ENCODE measurements around the gene PIANP.

The PIANP gene

GRCh38 chr12:6662602-6662905 is 38.1 kb downstream of the PIANP start:
- TF ChIP-seq ZFX (IDR thresholded peaks at IDR 0.05), result no peak
- no peak for TF ChIP-seq CTCF (conservative IDR thresholded peaks at IDR 0.05)
- H3K27ac ChIP-seq, result peak overlapping the region; percentile 51

- H3K27ac ChIP-seq, result no peak overlapping the region
- no peak for TF ChIP-seq CTCF (conservative IDR thresholded peaks at IDR 0.05)
- TF ChIP-seq ZFX (IDR thresholded peaks at IDR 0.05), result no peak
Observed at GRCh38 chr12:6653987-6654386, 46.6 kb downstream of the PIANP start.

GRCh38 chr12:6653342-6653741 is 47.3 kb downstream of the PIANP start:
- TF ChIP-seq ZFX (IDR thresholded peaks at IDR 0.05), result no peak
- TF ChIP-seq CTCF (conservative IDR thresholded peaks at IDR 0.05), result no peak
- H3K27ac ChIP-seq, result peak overlapping the region; percentile 11; the same call in 1 of the 2 replicates

- no peak overlapping the region for H3K27ac ChIP-seq
- TF ChIP-seq CTCF (conservative IDR thresholded peaks at IDR 0.05) (no peak), ZFX (IDR thresholded peaks at IDR 0.05) (no peak)
Observed at GRCh38 chr12:6652391-6652790, 48.2 kb downstream of the PIANP start.

- H3K27ac ChIP-seq, result no peak overlapping the region
- TF ChIP-seq ZFX (IDR thresholded peaks at IDR 0.05) (no peak), CTCF (conservative IDR thresholded peaks at IDR 0.05) (no peak)
Observed at GRCh38 chr12:6650832-6651231, 49.8 kb downstream of the PIANP start.

GRCh38 chr12:6647083-6647604 is 53.5 kb downstream of the PIANP start, which contains the start of gene ACRBP:
TSS of gene ACRBP (minus strand) at chr12:6647432. CDS start at chr12:6647366, 66 bp downstream.
- TF ChIP-seq CTCF (conservative IDR thresholded peaks at IDR 0.05), result no peak
- no peak for TF ChIP-seq ZFX (IDR thresholded peaks at IDR 0.05)
- no peak within 1 kb of the TSS for H3K27ac ChIP-seq

GRCh38 chr12:6646276-6647082 is 54.1 kb downstream of the PIANP start:
- TF ChIP-seq ZFX (IDR thresholded peaks at IDR 0.05) (no peak), CTCF (conservative IDR thresholded peaks at IDR 0.05) (no peak)
- no peak overlapping the region for H3K27ac ChIP-seq
